ENCODE data around the gene TSPAN9.

DNA sequence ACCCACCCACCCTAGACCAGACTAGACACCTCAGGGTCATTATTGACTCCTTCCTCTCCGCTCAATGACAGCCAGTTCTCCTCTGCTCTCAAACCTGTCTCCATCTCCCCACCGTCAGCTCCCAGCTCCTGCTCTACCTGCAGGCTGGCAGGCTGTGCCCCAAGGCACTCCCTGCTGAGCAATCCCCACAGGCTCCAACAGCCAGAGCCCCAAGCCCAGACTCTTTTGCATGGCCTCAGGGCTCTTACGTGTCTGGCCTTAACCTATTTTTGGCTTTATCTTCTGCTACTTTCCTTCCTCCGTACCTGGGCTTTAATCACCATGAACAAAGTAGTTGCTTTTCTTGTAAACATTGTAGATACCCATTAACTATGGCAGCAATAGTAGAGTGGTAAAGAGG is 250.9 kb downstream of the TSPAN9 start:
- TF ChIP-seq ZNF124 (CRISPR knock-in tag; IDR thresholded peaks at IDR 0.05) (no peak), ZNF274 (IDR thresholded peaks at IDR 0.05; ENCODE audit: borderline replicate concordance, low read depth, low read length) (no peak), MYC (IDR thresholded peaks at IDR 0.05; ENCODE audit: low read depth, low read length) (no peak), MYC (CRISPR knock-in tag; IDR thresholded peaks at IDR 0.05; ENCODE audit: borderline replicate concordance, low read depth) (no peak), PTTG1 (tag; IDR thresholded peaks at IDR 0.05; ENCODE audit: low read depth) (no peak), EZH2 (IDR thresholded peaks at IDR 0.05; ENCODE audit: borderline replicate concordance, low read depth, low read length) (no peak), POLR2AphosphoS5 (IDR thresholded peaks at IDR 0.05; ENCODE audit: control insufficient read depth, insufficient read depth, low read depth, low read length) (no peak), TRIM28 (IDR thresholded peaks at IDR 0.05) (no peak), SIN3B (IDR thresholded peaks at IDR 0.05; ENCODE audit: low read depth) (no peak), ZBTB8A (IDR thresholded peaks at IDR 0.05; ENCODE audit: partially characterized antibody) (no peak), KLF13 (tag; IDR thresholded peaks at IDR 0.05; ENCODE audit: borderline replicate concordance, low read depth) (no peak)
- TF ChIP-seq, protein P1, sequence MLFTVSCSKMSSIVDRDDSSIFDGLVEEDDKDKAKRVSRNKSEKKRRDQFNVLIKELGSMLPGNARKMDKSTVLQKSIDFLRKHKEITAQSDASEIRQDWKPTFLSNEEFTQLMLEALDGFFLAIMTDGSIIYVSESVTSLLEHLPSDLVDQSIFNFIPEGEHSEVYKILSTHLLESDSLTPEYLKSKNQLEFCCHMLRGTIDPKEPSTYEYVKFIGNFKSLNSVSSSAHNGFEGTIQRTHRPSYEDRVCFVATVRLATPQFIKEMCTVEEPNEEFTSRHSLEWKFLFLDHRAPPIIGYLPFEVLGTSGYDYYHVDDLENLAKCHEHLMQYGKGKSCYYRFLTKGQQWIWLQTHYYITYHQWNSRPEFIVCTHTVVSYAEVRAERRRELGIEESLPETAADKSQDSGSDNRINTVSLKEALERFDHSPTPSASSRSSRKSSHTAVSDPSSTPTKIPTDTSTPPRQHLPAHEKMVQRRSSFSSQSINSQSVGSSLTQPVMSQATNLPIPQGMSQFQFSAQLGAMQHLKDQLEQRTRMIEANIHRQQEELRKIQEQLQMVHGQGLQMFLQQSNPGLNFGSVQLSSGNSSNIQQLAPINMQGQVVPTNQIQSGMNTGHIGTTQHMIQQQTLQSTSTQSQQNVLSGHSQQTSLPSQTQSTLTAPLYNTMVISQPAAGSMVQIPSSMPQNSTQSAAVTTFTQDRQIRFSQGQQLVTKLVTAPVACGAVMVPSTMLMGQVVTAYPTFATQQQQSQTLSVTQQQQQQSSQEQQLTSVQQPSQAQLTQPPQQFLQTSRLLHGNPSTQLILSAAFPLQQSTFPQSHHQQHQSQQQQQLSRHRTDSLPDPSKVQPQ (CRISPR knock-in tag; IDR thresholded peaks at IDR 0.05; ENCODE audit: borderline replicate concordance), result no peak

All from K562 (cell line).